ENCODE measurements around the gene NT5C1B.

- TF ChIP-seq CTCF (conservative IDR thresholded peaks at IDR 0.05; ENCODE audit: low read length), result no peak
- TF ChIP-seq EZH2phosphoT487 (IDR thresholded peaks at IDR 0.05; ENCODE audit: borderline replicate concordance), result no peak
These were observed 4.8 kb downstream of the NT5C1B start for GRCh38 chr2:18584608-18584954.
